GM19035 (cell line): ENCODE measurements around the gene ABLIM3.

ENCODE experiments used
- ATAC-seq: cut with Tn5 transposase; IDR thresholded peaks from one replicate; pipeline ENCODE4 v1.9.1; 2021; ENCODE audit not compliant: unreplicated experiment

The ABLIM3 gene

GRCh38 chr5:149132474-149132873 is 8.8 kb upstream of the ABLIM3 start:
- no peak for ATAC-seq

- no peak for ATAC-seq
Observed at GRCh38 chr5:149133795-149134777, 7.2 kb upstream of the ABLIM3 start.

DNA sequence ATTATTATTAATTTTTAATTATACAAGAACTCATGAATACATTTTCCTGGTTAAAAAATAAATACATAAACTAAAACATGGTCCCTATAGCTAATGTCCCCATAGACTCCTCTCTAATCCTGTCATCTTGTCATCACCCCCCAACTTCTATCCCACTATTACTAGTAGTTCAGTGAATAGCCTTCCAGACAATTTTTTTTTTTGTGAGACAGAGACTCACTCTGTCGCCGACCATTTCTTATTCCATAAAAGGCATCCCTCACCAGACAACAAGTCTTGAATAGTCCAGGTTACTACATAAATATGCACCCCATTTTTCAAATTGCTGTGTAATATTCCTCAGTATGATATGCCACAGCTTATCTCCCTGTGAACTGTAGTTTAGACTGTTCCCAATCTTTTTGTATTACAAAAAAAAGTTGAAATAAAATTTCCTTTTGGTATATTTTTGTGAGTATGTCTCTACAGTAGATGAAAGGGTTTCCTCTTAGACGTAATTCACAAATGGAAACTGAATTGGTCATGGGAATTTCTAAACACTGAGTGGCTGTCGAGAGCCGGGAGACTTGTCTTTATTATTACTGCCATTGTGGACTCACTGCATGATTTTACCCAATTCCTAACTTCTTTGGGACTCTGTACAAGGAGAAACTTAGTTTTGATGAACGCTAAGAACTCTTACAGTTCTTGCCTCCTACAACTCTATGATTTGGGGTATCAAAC is 6.4 kb upstream of the ABLIM3 start:
- no peak for ATAC-seq

DNA sequence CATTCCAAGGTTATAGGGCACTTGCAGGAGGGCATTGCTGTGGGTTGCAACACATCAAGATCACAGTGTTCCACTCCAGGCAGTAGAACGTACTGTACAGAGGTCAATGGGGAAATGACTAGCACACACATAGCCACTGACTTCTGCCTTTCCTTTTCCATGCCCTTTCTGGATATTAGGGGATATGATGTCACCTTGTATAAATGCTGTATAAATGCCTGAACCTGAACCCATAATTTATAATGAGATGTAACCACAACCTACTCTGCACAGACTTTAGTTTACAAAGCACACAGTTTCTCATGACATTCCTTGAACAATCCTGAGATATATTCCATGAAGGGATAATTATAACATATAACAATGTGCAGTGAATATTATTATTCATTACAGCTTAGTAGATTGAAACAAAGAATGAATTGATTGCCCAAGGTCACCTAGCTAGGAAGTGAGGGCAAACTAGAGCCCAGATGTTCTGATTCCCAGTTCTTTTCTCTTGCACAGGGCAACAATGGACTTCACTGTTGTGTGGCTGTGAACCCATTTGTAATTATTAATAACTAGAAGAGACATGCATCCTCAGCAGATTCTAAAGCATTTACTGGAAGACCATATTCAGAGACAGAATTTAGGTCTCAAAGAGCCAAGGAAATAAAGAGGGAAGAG is 5.6 kb upstream of the ABLIM3 start:
- ATAC-seq: no peak

DNA sequence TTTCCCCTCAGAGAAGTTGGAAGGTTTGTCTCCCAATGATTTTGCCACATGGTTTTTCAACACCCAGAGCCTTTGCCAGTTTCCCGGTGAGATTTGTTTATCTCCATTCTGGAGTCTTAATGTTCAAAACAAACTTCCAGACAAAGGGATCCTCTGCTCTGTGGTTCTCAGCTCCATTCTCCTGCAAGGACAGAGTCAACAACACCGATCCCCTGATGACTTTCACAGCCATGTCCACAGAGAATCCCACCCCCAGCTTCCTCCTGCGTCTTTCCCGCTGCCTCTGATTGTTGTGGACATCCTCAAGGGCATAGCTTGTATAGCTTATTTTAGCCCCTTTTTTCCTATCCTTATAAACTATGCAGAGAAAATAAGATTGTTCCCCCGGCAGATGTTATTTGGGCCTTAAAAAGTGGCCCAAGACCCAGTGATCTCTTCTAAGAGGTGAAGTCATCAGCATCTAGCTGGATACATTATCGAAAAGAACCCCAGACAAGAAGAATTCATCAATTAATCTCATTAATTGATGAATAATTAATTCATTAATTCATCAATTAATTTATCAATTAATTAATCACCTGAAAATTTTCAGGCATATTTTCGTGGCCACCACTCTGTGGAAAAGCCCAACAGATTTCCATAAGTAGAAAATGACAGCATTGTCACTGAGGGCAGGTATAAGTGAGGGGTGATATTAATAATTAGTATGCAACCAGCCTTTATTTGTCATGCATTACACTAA is 2.9 kb upstream of the ABLIM3 start:
- no peak for ATAC-seq

DNA sequence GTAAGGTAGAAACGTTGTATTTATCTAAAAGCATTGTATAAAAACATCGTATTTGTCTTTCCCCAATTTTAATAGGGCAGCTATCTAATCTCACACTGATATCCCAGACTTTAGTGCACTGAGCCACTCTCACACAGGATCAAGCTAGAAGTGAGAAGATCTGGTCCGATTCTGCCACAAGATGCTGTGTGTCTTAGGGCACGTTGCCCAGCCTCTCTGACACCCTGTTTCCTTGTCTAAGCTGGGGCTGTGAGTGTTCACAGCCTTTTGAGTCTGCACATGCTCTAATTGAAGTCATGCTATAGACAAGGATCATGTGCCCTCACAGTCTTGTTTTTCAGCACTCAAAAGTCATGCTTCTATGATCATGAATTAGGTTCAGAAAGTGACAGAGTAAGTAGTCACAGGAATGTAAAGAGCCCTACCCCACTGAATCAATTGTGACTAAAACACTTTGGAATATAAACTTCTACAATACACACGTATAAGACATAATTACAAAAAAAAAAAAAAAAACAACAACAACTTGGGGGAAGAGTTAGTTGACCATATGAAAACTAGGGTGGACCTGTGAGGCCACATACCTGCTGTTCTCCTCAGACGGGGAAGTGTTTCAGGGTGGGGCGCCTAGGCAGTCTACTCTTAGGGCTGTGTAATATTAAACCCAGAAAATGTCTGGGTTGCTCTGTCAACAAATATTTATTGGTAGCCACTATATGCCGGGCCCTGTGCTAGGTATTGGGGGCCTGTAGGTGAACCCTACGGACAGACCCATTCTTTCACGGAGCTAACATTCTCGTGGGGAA is 893 bp upstream of the ABLIM3 start:
- ATAC-seq: no peak

- ATAC-seq: no peak
Observed at GRCh38 chr5:149141957-149142851, 911 bp downstream of the ABLIM3 start.

DNA sequence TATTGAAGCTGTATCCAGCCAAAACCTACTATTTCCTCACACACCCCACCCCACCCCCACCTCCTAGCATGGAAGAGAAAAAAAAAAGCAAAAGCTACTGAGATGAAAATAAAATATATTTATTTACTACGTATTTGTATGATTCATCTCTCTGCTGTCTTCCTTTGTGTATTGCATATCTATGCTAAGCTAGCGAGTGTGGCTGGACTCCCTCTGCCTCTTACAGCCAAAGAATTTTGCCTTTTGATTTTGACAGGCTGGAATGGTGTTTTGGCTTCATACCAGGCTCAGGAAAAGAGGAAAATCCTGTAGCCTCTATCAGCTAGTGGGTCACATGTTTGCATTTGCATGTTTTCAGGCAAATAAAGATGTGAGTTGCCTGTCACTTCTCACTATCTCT is 2.2 kb downstream of the ABLIM3 start:
- ATAC-seq: no peak

- no peak for ATAC-seq
Observed at GRCh38 chr5:149144637-149145036, 3.3 kb downstream of the ABLIM3 start.

DNA sequence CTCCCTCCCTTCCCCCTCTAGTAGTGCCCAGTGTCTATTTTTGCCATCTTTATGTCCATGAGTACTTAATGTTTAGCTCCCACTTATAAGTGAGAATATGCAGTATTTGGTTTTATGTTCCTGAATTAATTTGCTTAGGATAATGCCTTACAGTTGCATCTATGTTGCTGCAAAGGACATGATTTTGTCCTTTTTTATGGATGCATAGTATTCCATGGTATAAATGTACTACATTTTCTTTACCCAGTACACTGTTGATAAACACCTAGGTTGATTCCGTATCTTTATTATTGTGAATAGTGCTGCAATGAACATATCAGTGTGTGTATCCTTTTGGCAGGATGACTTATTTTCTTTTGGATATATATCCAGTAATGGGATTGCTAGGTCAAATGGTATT is 3.8 kb downstream of the ABLIM3 start:
- no peak for ATAC-seq

DNA sequence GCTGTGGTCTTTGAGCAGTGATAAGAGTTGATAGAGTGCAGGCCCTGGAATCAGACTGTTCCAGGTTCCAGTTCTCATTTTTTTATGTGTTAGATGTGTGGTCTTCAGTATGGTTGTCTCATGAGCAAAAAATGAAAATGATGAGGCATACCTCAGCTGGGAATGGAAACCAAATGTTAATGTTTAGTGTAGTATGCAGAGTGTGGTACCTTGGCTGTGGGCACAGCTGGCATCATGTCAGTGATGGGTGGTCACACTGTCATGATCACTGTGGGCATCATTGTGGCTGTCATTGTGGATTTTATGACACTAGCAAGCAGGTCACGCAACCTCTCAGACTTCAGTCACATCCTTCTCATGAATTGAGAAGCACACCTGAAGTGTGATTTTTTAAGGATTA is 6.4 kb downstream of the ABLIM3 start:
- no peak for ATAC-seq

DNA sequence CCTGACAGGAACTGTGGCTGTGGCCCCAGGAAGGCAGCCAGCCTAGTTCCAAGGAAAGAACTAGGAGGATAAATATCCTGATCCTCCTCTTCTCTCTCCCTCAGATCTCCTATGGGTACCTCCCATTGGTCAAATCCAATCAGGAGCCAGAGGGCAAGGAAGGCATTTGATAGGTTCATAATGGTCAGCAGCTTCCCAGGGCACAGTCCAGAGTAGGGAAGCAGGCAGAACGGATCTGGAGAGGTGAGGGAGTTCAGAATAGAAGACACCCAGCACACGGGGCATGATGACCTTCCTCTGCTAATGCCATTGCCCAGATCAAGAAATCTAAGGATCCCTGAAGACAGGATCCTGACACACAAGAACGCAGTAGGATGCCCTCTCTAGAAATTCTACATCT is 8.6 kb downstream of the ABLIM3 start:
- no peak for ATAC-seq

- ATAC-seq: no peak
Observed at GRCh38 chr5:149150457-149150856, 9.2 kb downstream of the ABLIM3 start.

DNA sequence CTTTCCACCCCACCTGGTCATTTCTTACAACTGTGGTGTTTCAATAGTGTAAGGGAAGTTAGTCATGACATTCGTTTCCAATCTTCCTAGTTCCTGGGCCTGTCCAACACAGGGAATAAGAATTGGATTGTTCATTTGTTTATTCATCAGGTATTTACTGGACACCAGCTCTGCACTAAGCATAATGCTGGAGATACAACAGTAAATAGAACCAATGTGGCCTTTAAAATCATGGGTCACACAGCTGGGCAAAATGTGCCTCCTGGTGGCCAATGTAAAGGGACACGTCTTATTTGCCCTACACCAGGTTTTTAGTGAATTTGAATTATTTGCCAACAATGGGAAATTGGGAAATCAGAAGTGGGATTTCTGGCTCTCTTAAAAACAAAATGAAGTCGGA is 10.4 kb downstream of the ABLIM3 start:
- no peak for ATAC-seq

GRCh38 chr5:149152317-149152746 is 11.0 kb downstream of the ABLIM3 start:
- no peak for ATAC-seq

DNA sequence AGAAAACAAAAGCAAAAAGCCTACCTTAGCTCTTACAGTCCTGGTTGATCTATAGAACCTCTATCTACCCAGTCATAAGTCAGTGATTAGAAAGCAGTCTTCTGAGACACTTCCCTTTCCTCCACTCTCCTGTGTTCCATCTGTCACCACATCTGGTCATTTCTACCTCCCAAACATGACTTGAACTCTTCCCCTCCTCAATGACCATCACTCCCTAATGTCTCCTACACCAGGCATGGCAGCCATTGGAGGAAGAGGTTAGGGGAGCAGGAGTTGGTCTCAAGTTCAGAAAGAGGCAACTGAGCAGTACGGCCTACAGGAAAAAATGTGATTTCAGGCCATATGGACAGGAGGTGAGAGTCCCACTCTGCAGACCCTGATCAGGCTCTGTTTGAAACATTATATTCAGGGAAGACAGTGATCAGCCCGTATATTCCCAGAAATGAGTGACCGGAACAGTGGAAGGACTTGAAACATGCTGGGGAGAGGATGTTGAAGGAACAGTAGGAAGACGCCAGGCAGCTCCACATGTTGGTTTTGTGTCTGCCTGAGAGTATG is 12.0 kb downstream of the ABLIM3 start:
- no peak for ATAC-seq

- no peak for ATAC-seq
Observed at GRCh38 chr5:149153751-149154610, 12.7 kb downstream of the ABLIM3 start.

- ATAC-seq: no peak
Observed at GRCh38 chr5:149154650-149155049, 13.4 kb downstream of the ABLIM3 start.
